ENCODE data around the gene PPARG. TPM values are rescaled to one million over a fixed set of nuclear protein-coding genes. Genes with fewer than 3 reads are reported as not detected.
A peak's percentile ranks its signal among the peaks of the same experiment; 100 is the strongest.

PPARG gene
- total RNA-seq, 1 experiment from 2014 or later, result 71.6 TPM

DNA sequence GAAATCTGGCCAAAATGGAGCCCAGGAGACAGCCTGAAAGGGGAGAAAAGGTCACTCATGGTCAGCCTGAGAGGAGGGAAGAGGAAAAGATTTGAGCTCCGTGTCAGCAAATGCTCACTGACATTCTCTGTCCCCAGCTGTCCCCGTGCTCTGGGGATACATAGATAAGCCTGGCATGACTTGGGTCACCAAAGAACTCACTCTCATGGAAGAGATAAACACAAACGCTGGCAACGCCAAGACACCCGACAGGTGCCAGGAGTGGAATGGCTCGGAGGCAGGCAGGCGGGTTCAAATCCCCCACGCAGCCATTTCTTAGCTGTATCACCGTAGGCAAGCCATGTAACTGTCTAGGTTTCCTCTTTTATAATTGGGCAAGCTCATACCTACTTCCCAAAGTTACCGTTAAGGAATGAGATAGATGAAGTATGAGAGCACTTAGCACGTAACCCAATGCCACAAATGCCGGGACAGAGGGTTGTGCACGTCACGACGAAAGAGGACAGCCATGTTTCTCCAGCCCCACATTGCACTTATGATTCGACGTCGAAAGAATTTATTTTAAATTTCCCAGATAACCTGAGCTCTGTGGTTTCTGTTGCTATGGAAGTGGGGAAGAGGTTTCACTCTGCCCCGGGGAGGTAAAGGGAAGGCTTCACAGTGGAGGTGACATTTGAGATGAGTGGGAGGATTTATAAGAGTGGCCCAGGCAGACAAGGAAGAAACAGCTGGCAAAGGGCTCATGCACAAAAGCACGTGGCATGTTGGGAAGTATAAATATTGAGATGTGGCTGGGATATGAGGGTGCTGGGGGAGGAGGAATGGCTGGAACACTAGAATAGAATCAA lies 154.0 kb downstream of the PPARG start:
- RAD21 ChIA-PET (ENCODE audit: low non-redundant PET in 1 of 2, low total read pairs in 2 of 2, uncharacterized antibody in 2 of 2, unreplicated experiment in 2 of 2), result no interaction called here
- intact Hi-C loops (cut with micrococcal nuclease), result loop anchor here (1.0 kb wide), 1 partner anchor 28 kb away; no protein-coding TSS in a partner anchor
- peaks cover 30 to 65% of the 10 kb centered on the region in 2 experiments for H3K4me1 ChIP-seq (ENCODE audit: control insufficient read depth in 1 of 2, insufficient read depth in 2 of 2, low read length in 2 of 2)
- no peak for ATAC-seq
- H4K20me1 ChIP-seq (ENCODE audit: insufficient read depth), result no peaks in the 10 kb centered on the region
- no peak overlapping the region for H3K4me3 ChIP-seq (replicated peaks in 1 of 2; ENCODE audit: low read depth in 1 of 2, low read length in 2 of 2)
- H3K9ac ChIP-seq (ENCODE audit: low read length), result no peak overlapping the region
- TF ChIP-seq SIN3A (IDR thresholded peaks at IDR 0.05; ENCODE audit: low read depth) (no peak), REST (IDR thresholded peaks at IDR 0.05; ENCODE audit: low read depth) (no peak), EGR1 (IDR thresholded peaks at IDR 0.05; ENCODE audit: low read depth) (no peak), ZNF274 (IDR thresholded peaks at IDR 0.05; ENCODE audit: low read depth, low read length) (no peak), CEBPB (IDR thresholded peaks at IDR 0.05; ENCODE audit: low read depth) (no peak), POLR2A (IDR thresholded peaks at IDR 0.05; ENCODE audit: borderline replicate concordance, extremely low read depth, insufficient read depth, insufficient read length) (no peak), CTCF (IDR thresholded peaks at IDR 0.05 in 2 of 3, conservative IDR thresholded peaks at IDR 0.05 in 1 of 3; ENCODE audit: borderline replicate concordance in 1 of 3, insufficient read depth in 1 of 3, low read depth in 2 of 3, low read length in 2 of 3) (no peak), FOSL1 (IDR thresholded peaks at IDR 0.05; ENCODE audit: low read depth) (no peak), JUND (IDR thresholded peaks at IDR 0.05) (no peak), TCF7L2 (IDR thresholded peaks at IDR 0.05; ENCODE audit: borderline replicate concordance, extremely low read depth, insufficient read depth, insufficient read length) (no peak), MAX (IDR thresholded peaks at IDR 0.05) (no peak), EZH2 (IDR thresholded peaks at IDR 0.05) (no peak), CBX3 (IDR thresholded peaks at IDR 0.05; ENCODE audit: low read depth) (no peak), RAD21 (IDR thresholded peaks at IDR 0.05; ENCODE audit: low read depth) (no peak)
- TF ChIP-seq, protein P1, sequence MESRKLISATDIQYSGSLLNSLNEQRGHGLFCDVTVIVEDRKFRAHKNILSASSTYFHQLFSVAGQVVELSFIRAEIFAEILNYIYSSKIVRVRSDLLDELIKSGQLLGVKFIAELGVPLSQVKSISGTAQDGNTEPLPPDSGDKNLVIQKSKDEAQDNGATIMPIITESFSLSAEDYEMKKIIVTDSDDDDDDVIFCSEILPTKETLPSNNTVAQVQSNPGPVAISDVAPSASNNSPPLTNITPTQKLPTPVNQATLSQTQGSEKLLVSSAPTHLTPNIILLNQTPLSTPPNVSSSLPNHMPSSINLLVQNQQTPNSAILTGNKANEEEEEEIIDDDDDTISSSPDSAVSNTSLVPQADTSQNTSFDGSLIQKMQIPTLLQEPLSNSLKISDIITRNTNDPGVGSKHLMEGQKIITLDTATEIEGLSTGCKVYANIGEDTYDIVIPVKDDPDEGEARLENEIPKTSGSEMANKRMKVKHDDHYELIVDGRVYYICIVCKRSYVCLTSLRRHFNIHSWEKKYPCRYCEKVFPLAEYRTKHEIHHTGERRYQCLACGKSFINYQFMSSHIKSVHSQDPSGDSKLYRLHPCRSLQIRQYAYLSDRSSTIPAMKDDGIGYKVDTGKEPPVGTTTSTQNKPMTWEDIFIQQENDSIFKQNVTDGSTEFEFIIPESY (IDR thresholded peaks at IDR 0.05; ENCODE audit: extremely low read depth, insufficient replicate concordance, low read length), result no peak
- no peak for DNase-seq (ENCODE audit: low read depth, low spot score)
- no peak overlapping the region for H2AFZ ChIP-seq (ENCODE audit: low read depth, low read length, poor library complexity, severe bottlenecking)
- H3K79me2 ChIP-seq (ENCODE audit: insufficient read depth, low read length), result no peaks in the 10 kb centered on the region
- H3K4me2 ChIP-seq (ENCODE audit: low read length), result peak overlapping the region; percentile 12; the same call in 1 of the 2 replicates
- POLR2A ChIA-PET, result no interaction called here
- no TSS peak for BruUV-seq (replicated peaks)
- no peaks in the 10 kb centered on the region for H3K9me2 ChIP-seq (ENCODE audit: insufficient read depth)
- CTCF ChIA-PET, result no interaction called here
- H3K27ac ChIP-seq (ENCODE audit: low read depth, low read length), result peak overlapping the region; percentile 89; the same call in 1 of the 2 replicates
- no peaks in the 10 kb centered on the region for H3K9me3 ChIP-seq (ENCODE audit: control insufficient read depth in 1 of 2, insufficient read depth in 1 of 2, low read depth in 1 of 2, low read length in 2 of 2)
- H3K27me3 ChIP-seq (ENCODE audit: insufficient read depth, low read length), result no peaks in the 10 kb centered on the region
- H3K36me3 ChIP-seq (ENCODE audit: control insufficient read depth in 1 of 2, insufficient read depth in 2 of 2, low read length in 2 of 2), result no peaks in the 10 kb centered on the region
